Neural progenitor cell (in vitro differentiated cells): ENCODE results near the gene GRB2. TPM values are rescaled to one million over a fixed set of nuclear protein-coding genes. Genes with fewer than 3 reads are reported as not detected.
"Not testable (repeated sequence)": the region's sequence is repeated elsewhere in the genome, so short reads cannot be mapped to it uniquely, and the experiment has no call there.

Source experiments
- DNase-seq: peaks from one replicate; pipeline ENCODE4 v3.0.0-alpha.2; 2016; ENCODE audit warnings: low spot score
- H2AFZ ChIP-seq: fragments of 200-600 bp; sonication (generic); replicated peaks from 2 replicates; pipeline ENCODE4 v1.6.1; 2016; ENCODE audit warnings: antibody characterized with exemption
- H3F3A ChIP-seq: fragments of 200-600 bp; sonication (generic); 2 replicates; pipeline ENCODE4 v1.6.1; 2016; ENCODE audit warnings: antibody characterized with exemption, low read depth
- H3K27ac ChIP-seq: fragments of 200-600 bp; sonication (generic); 2 replicates; pipeline ENCODE4 v1.5.1; 2016; ENCODE audit warnings: mild to moderate bottlenecking
- H3K27me3 ChIP-seq: fragments of 200-600 bp; sonication (generic); 2 replicates; pipeline ENCODE4 v1.6.1; 2016; ENCODE audit warnings: mild to moderate bottlenecking, moderate library complexity
- H3K36me3 ChIP-seq: fragments of 200-600 bp; sonication (generic); 2 replicates; pipeline ENCODE4 v1.5.1; 2016
- H3K4me1 ChIP-seq: fragments of 200-600 bp; sonication (generic); 2 replicates; pipeline ENCODE4 v1.6.1; 2016; ENCODE audit warnings: mixed run types
- H3K4me2 ChIP-seq: fragments of 200-600 bp; sonication (generic); 2 replicates; pipeline ENCODE4 v1.6.1; 2016
- H3K4me3 ChIP-seq: fragments of 200-600 bp; sonication (generic); 2 replicates; pipeline ENCODE4 v1.5.1; 2016
- H3K79me2 ChIP-seq: fragments of 200-600 bp; sonication (generic); 2 replicates; pipeline ENCODE4 v1.6.1; 2016; ENCODE audit warnings: low read depth
- H3K9ac ChIP-seq: fragments of 200-600 bp; sonication (generic); 2 replicates; pipeline ENCODE4 v1.6.1; 2016
- H3K9me3 ChIP-seq: fragments of 200-600 bp; sonication (generic); 2 replicates; pipeline ENCODE4 v1.5.1; 2016; ENCODE audit warnings: low read depth
- H4K20me1 ChIP-seq: fragments of 200-600 bp; sonication (generic); 2 replicates; pipeline ENCODE4 v1.6.1; 2016; ENCODE audit warnings: low read depth
- H3K27ac Mint-ChIP-seq: 3 replicates; pipeline ENCODE4 v1.8.0; 2021; ENCODE audit warnings: mixed read lengths
- H3K27me3 Mint-ChIP-seq: 2 replicates; pipeline ENCODE4 v1.8.0; 2022; ENCODE audit warnings: low read depth, mild to moderate bottlenecking, inconsistent platforms, moderate library complexity, mixed read lengths; ENCODE audit not compliant: insufficient read depth
- H3K36me3 Mint-ChIP-seq: 3 replicates; pipeline ENCODE4 v1.8.0; 2021; ENCODE audit warnings: mixed read lengths
- H3K4me1 Mint-ChIP-seq: 3 replicates; pipeline ENCODE4 v1.8.0; 2021; ENCODE audit warnings: mixed read lengths
- H3K4me3 Mint-ChIP-seq: 3 replicates; pipeline ENCODE4 v1.8.0; 2021; ENCODE audit warnings: mild to moderate bottlenecking, moderate library complexity, mixed read lengths
- H3K9me3 Mint-ChIP-seq: 3 replicates; pipeline ENCODE4 v1.8.0; 2020; ENCODE audit warnings: mixed read lengths
- EZH2 ChIP-seq: fragments of 200-600 bp; sonication (generic); IDR thresholded peaks from 2 replicates; pipeline ENCODE4 v1.6.1; 2017; ENCODE audit warnings: antibody characterized with exemption, mild to moderate bottlenecking, moderate library complexity
- EZH2phosphoT487 ChIP-seq: fragments of 200-600 bp; sonication (generic); IDR thresholded peaks from 2 replicates; pipeline ENCODE4 v1.6.1; 2017; ENCODE audit warnings: antibody characterized with exemption
- total RNA-seq: library from RNA; depleted of rRNA; stranded (reverse); fragments of >200 nt; gene quantifications from 2 replicates; pipeline ENCODE4 v1.2.3, GENCODE V29; 2015; ENCODE audit warnings: low replicate concordance
- TF ChIP-seq, protein P1 (sequence below): fragments of 200-600 bp; sonication (generic); IDR thresholded peaks from 2 replicates; pipeline ENCODE4 v1.5.1; 2017; ENCODE audit warnings: antibody characterized with exemption, mild to moderate bottlenecking

The GRB2 gene
- total RNA-seq, 1 donor from 2014 or later, result 72.5 TPM

- Histone ChIP-seq H3K79me2 (no peaks in the 10 kb centered on the region), H2AFZ (no peak overlapping the region), H3K4me2 (no peak overlapping the region), H4K20me1 (no peaks in the 10 kb centered on the region), H3K36me3 (no peaks in the 10 kb centered on the region), H3K27me3 (no peaks in the 10 kb centered on the region), H3F3A (no peaks in the 10 kb centered on the region), H3K9ac (no peak overlapping the region), H3K27ac (no peak overlapping the region), H3K4me1 (no peaks in the 10 kb centered on the region), H3K9me3 (no peaks in the 10 kb centered on the region), H3K4me3 (no peak overlapping the region)
- Mint-ChIP-seq H3K27me3 (no peaks in the 10 kb centered on the region), H3K36me3 (no peaks in the 10 kb centered on the region), H3K27ac (no peak overlapping the region), H3K4me1 (peaks cover 10% of the 10 kb centered on the region), H3K4me3 (no peak overlapping the region), H3K9me3 (no peaks in the 10 kb centered on the region)
- TF ChIP-seq EZH2phosphoT487 (no peak), EZH2 (no peak)
- TF ChIP-seq, protein P1, sequence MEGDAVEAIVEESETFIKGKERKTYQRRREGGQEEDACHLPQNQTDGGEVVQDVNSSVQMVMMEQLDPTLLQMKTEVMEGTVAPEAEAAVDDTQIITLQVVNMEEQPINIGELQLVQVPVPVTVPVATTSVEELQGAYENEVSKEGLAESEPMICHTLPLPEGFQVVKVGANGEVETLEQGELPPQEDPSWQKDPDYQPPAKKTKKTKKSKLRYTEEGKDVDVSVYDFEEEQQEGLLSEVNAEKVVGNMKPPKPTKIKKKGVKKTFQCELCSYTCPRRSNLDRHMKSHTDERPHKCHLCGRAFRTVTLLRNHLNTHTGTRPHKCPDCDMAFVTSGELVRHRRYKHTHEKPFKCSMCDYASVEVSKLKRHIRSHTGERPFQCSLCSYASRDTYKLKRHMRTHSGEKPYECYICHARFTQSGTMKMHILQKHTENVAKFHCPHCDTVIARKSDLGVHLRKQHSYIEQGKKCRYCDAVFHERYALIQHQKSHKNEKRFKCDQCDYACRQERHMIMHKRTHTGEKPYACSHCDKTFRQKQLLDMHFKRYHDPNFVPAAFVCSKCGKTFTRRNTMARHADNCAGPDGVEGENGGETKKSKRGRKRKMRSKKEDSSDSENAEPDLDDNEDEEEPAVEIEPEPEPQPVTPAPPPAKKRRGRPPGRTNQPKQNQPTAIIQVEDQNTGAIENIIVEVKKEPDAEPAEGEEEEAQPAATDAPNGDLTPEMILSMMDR, result no peak
- DNase-seq, result no peak
Observed at GRCh38 chr17:75442168-75443103, 37.0 kb upstream of the GRB2 start.

- Mint-ChIP-seq H3K9me3 (no peaks in the 10 kb centered on the region), H3K36me3 (no peaks in the 10 kb centered on the region)
- H3K9me3 ChIP-seq, result no peaks in the 10 kb centered on the region
Observed at GRCh38 chr17:75440738-75441448, 35.4 kb upstream of the GRB2 start.

DNA sequence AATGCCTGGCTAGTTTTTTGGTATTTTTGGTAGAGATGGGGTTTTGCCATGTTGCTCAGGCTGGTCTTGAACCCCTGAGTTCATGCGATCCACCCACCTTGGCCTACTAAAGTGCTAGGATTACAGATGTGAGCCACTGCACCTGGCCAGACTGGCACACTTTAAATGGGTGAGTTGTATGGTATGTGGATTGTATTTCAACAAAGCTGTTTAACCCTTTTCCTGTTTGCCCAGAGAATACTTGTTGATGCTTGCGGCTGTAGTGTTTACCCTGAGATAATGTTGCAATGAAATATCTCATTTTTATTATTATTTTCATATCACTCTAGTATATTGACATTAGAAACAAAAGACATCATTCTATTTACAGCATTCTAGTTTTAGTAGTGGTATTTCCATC is 33.8 kb upstream of the GRB2 start:
- Histone ChIP-seq H3K4me3 (no peak overlapping the region), H3K9me3 (no peaks in the 10 kb centered on the region), H4K20me1 (no peaks in the 10 kb centered on the region), H3K27ac (no peak overlapping the region), H3K4me2 (no peak overlapping the region), H3K36me3 (no peaks in the 10 kb centered on the region), H3K4me1 (no peaks in the 10 kb centered on the region), H2AFZ (no peak overlapping the region), H3K9ac (no peak overlapping the region), H3K79me2 (no peaks in the 10 kb centered on the region), H3F3A (no peaks in the 10 kb centered on the region), H3K27me3 (no peaks in the 10 kb centered on the region)
- Mint-ChIP-seq H3K27me3 (no peaks in the 10 kb centered on the region), H3K4me1 (peaks cover 10% of the 10 kb centered on the region), H3K4me3 (no peak overlapping the region), H3K27ac (no peak overlapping the region), H3K36me3 (no peaks in the 10 kb centered on the region), H3K9me3 (no peaks in the 10 kb centered on the region)
- DNase-seq, result no peak
- TF ChIP-seq EZH2phosphoT487 (no peak), EZH2 (no peak)
- TF ChIP-seq, protein P1, result no peak

More at GRCh38 chr17:75440738-75441448, 35.4 kb upstream of the GRB2 start:
- no peak overlapping the region for H2AFZ ChIP-seq
- H3K27me3 ChIP-seq, result no peaks in the 10 kb centered on the region
- TF ChIP-seq EZH2phosphoT487 (no peak), EZH2 (no peak)
- TF ChIP-seq, protein P1, result no peak
- peaks cover 10% of the 10 kb centered on the region for H3K4me1 Mint-ChIP-seq
- no peak overlapping the region for H3K27ac Mint-ChIP-seq
- H3K4me1 ChIP-seq, result no peaks in the 10 kb centered on the region
- H3K36me3 ChIP-seq, result no peaks in the 10 kb centered on the region
- H4K20me1 ChIP-seq, result no peaks in the 10 kb centered on the region
- DNase-seq, result no peak
- no peak overlapping the region for H3K4me3 ChIP-seq
- H3K27me3 Mint-ChIP-seq, result no peaks in the 10 kb centered on the region
- no peak overlapping the region for H3K4me3 Mint-ChIP-seq
- no peaks in the 10 kb centered on the region for H3K79me2 ChIP-seq
- H3F3A ChIP-seq, result no peaks in the 10 kb centered on the region
- no peak overlapping the region for H3K9ac ChIP-seq
- H3K4me2 ChIP-seq, result no peak overlapping the region
- no peak overlapping the region for H3K27ac ChIP-seq

DNA sequence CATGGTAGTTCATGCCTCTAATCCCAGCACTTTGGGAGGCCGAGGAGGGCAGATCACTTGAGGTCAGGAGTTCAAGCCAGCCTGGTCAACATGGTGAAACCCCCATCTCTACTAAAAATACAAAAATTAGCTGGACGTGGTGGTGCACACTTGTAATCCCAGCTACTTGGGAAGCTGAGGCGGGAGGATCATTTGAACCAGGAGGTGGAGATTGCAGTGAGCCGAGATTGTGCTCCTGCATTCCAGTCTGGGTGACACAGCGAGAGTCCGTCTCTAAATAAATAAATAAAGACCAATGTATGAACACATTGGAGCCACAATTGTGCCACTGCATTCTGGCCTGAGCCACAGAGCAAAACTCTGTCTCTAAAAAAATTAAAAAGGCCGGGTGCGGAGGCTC is 31.9 kb upstream of the GRB2 start:
- H3K9me3 Mint-ChIP-seq, H3K27me3 Mint-ChIP-seq, H3K4me3 Mint-ChIP-seq, H3K4me3 ChIP-seq, H3K79me2 ChIP-seq, DNase-seq, H3K9ac ChIP-seq, H3K4me2 ChIP-seq, H2AFZ ChIP-seq, H3F3A ChIP-seq, H3K27ac Mint-ChIP-seq, H4K20me1 ChIP-seq, H3K9me3 ChIP-seq, H3K36me3 Mint-ChIP-seq, H3K4me1 ChIP-seq, H3K36me3 ChIP-seq, H3K27me3 ChIP-seq, H3K27ac ChIP-seq: not testable (repeated sequence)
- H3K4me1 Mint-ChIP-seq, result peaks cover 11% of the 10 kb centered on the region

- H3K27me3 Mint-ChIP-seq, H3K4me3 ChIP-seq, H2AFZ ChIP-seq, H3K27ac Mint-ChIP-seq, H3K79me2 ChIP-seq, H3K4me3 Mint-ChIP-seq, H3K4me1 ChIP-seq, H3K27me3 ChIP-seq, H3K36me3 Mint-ChIP-seq, DNase-seq, H4K20me1 ChIP-seq, H3K9me3 ChIP-seq, H3K9me3 Mint-ChIP-seq, H3K9ac ChIP-seq, H3K36me3 ChIP-seq, H3K4me2 ChIP-seq, H3F3A ChIP-seq, H3K27ac ChIP-seq: not testable (repeated sequence)
- peaks cover 19% of the 10 kb centered on the region for H3K4me1 Mint-ChIP-seq
Observed at GRCh38 chr17:75434433-75434832, 29.0 kb upstream of the GRB2 start.
